ENCODE data around the gene TGFB2. TPM values are rescaled to one million over a fixed set of nuclear protein-coding genes. Genes with fewer than 3 reads are reported as not detected.
A peak's percentile ranks its signal among the peaks of the same experiment; 100 is the strongest.

TGFB2 gene
- total RNA-seq, 4 donors from 2014 or later, result 0.56 to 2.3 (median 0.86) TPM

DNA sequence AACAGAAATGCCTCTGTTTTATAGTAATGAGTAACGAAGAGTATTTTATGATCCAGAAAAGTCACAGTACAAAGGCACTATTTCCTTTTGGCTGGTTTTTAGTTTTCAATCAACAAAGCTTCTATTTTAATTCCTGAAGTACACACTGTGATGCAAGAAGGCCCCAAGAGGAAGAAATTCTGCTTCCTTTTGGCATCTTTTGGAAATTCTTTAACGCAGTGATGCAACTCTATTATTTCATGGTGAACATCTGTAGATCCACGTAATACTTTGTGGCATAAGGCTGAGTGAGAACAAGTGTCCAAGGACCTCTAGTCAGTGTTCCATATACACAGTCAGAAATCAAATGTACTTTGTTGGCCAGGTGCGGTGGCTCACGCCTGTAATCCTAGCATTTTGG lies 137.5 kb downstream of the TGFB2 start:
- H3K36me3 ChIP-seq, result no peaks in the 10 kb centered on the region
- no peaks in the 10 kb centered on the region for H3K9me3 ChIP-seq
- intact Hi-C loops (cut with DNase I; ENCODE audit: low total_unique reads) (no loop called here), in situ Hi-C loops (cut with MboI; ENCODE audit: low sequenced_read_pairs in 4 of 4) (loop anchor here in 1 of 4 donors (10.0 kb wide), 1 partner anchor 138 kb away; the partner anchor contains the start of gene TGFB2)
- peak overlapping the region in 1 of 4 donors; percentile 40 for H3K27ac ChIP-seq
- H3K4me3 ChIP-seq, result no peak overlapping the region
- TF ChIP-seq POLR2A (IDR thresholded peaks at IDR 0.05), result no peak
- no peak for TF ChIP-seq CTCF (IDR thresholded peaks at IDR 0.05 in 4 of 5, conservative IDR thresholded peaks at IDR 0.05 in 1 of 5)
- H3K27me3 ChIP-seq, result no peaks in the 10 kb centered on the region
- no peak for DNase-seq
- peaks cover 16 to 17% of the 10 kb centered on the region in 2 donors for H3K4me1 ChIP-seq
- ATAC-seq, result peak; percentile 52 to 63

GRCh38 chr1:218485241-218485928 lies 140.2 kb downstream of the TGFB2 start:
- H3K4me1 ChIP-seq, result peaks cover 4 to 11% of the 10 kb centered on the region in 2 donors
- no peaks in the 10 kb centered on the region for H3K36me3 ChIP-seq
- H3K27ac ChIP-seq, result no peak overlapping the region
- DNase-seq, result no peak
- no peak overlapping the region for H3K4me3 ChIP-seq
- intact Hi-C loops (cut with DNase I; ENCODE audit: low total_unique reads) (no loop called here), in situ Hi-C loops (cut with MboI; ENCODE audit: low sequenced_read_pairs in 4 of 4) (loop anchor here in 1 of 4 donors (10.0 kb wide), 1 partner anchor 141 kb away; the partner anchor contains the start of gene TGFB2)
- no peaks in the 10 kb centered on the region for H3K27me3 ChIP-seq
- no peak for TF ChIP-seq POLR2A (IDR thresholded peaks at IDR 0.05)
- TF ChIP-seq CTCF (IDR thresholded peaks at IDR 0.05 in 4 of 5, conservative IDR thresholded peaks at IDR 0.05 in 1 of 5), result no peak
- no peak for ATAC-seq
- no peaks in the 10 kb centered on the region for H3K9me3 ChIP-seq

GRCh38 chr1:218488531-218488930 lies 143.4 kb downstream of the TGFB2 start:
- H3K27me3 ChIP-seq, result no peaks in the 10 kb centered on the region
- peaks cover 4 to 5% of the 10 kb centered on the region in 2 donors for H3K4me1 ChIP-seq
- H3K9me3 ChIP-seq, result no peaks in the 10 kb centered on the region
- no peak for ATAC-seq
- H3K36me3 ChIP-seq, result no peaks in the 10 kb centered on the region
- H3K4me3 ChIP-seq, result no peak overlapping the region
- in situ Hi-C loops (cut with MboI; ENCODE audit: low sequenced_read_pairs in 4 of 4), result loop anchor here in 1 of 4 donors (10.0 kb wide), 1 partner anchor 144 kb away; the partner anchor contains the start of gene TGFB2
- intact Hi-C loops (cut with DNase I; ENCODE audit: low total_unique reads), result no loop called here
- DNase-seq, result no peak
- no peak overlapping the region for H3K27ac ChIP-seq
- TF ChIP-seq CTCF (IDR thresholded peaks at IDR 0.05 in 4 of 5, conservative IDR thresholded peaks at IDR 0.05 in 1 of 5), result no peak
- TF ChIP-seq POLR2A (IDR thresholded peaks at IDR 0.05), result no peak

- intact Hi-C loops (cut with DNase I; ENCODE audit: low total_unique reads), result no loop called here
Measured at GRCh38 chr1:218488986-218489385, 143.8 kb downstream of the TGFB2 start.

More at GRCh38 chr1:218488986-218489385, 143.8 kb downstream of the TGFB2 start:
- Histone ChIP-seq H3K9me3 (no peaks in the 10 kb centered on the region), H3K36me3 (no peaks in the 10 kb centered on the region), H3K4me1 (peaks cover 4 to 5% of the 10 kb centered on the region in 2 donors), H3K27ac (no peak overlapping the region), H3K27me3 (no peaks in the 10 kb centered on the region), H3K4me3 (no peak overlapping the region)
- no peak for TF ChIP-seq CTCF (IDR thresholded peaks at IDR 0.05 in 4 of 5, conservative IDR thresholded peaks at IDR 0.05 in 1 of 5)
- TF ChIP-seq POLR2A (IDR thresholded peaks at IDR 0.05), result no peak
- ATAC-seq (no peak), DNase-seq (no peak)
- in situ Hi-C loops (cut with MboI; ENCODE audit: low sequenced_read_pairs in 4 of 4), result loop anchor here in 1 of 4 donors (10.0 kb wide), 1 partner anchor 144 kb away; the partner anchor contains the start of gene TGFB2
